Adrenal gland (tissue), 5 donors: Measurements from ENCODE around the gene POLD2.

Experiments used
- POLR2A ChIP-seq, 2 donors: fragments of 450-650 bp; IDR thresholded peaks; one replicate each; pipeline ENCODE4 v1.6.1; 2017; ENCODE audit warnings: antibody characterized with exemption in 2 of 2, mild to moderate bottlenecking in 2 of 2, moderate library complexity in 1 of 2
- TF ChIP-seq, protein P1 (sequence below), 6 experiments: fragments of 450-650 bp in 4 of 6; fragments of 200-600 bp in 2 of 6; sonication (generic) in 1 of 6; IDR thresholded peaks; 1 replicate in 5 of 6; 2 replicates in 1 of 6; pipeline versions ENCODE4 v1.5.1 to v1.8.0; 2016 to 2021; ENCODE audit warnings: antibody characterized with exemption in 6 of 6, mild to moderate bottlenecking in 2 of 6, moderate library complexity in 1 of 6
- donor health status: DM: no; HTN: no; CAD: no.

DNA sequence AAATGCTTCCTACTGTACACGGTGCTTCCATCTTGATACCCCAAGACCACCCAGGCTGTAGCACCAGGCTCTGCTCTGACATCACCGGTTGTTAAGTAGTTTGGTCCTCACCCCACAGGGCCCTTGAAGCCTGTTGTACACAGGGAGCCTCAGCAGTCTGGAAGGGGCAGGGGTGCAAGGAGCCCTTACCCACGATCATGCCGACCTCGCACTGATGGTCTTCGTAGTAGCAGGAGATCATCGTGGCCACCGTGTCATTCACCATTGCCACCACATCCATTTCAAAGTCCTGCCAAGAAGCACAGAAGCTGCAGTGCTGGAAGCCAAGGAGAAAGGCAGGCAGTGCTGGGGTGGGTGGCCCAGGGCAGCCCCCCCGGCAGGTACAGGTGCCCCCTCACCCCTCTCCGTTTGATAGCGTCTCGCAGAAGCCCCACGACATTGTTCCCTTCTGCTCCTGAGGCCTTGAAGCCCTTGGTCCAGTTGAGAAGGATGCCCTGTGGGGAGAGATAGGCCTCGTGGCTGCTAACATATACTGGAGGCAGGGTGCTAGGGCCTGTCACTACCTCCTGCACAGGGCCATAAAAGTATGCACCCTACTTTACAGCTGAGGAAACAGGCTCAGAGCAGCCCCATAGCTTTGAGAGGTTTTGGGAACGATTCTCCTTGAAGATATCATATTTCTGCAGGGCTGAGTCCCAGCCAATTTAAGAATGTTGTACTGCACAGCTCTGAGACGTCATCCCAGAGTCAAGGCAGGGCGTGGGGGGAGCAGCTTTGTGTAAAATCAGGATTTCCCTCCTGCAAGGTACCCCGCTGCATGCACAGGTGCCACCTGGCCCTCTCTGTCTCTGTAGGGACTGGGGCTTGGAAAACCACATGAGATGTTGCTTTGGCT is 26.5 kb upstream of the POLD2 start:
- TF ChIP-seq, protein P1, sequence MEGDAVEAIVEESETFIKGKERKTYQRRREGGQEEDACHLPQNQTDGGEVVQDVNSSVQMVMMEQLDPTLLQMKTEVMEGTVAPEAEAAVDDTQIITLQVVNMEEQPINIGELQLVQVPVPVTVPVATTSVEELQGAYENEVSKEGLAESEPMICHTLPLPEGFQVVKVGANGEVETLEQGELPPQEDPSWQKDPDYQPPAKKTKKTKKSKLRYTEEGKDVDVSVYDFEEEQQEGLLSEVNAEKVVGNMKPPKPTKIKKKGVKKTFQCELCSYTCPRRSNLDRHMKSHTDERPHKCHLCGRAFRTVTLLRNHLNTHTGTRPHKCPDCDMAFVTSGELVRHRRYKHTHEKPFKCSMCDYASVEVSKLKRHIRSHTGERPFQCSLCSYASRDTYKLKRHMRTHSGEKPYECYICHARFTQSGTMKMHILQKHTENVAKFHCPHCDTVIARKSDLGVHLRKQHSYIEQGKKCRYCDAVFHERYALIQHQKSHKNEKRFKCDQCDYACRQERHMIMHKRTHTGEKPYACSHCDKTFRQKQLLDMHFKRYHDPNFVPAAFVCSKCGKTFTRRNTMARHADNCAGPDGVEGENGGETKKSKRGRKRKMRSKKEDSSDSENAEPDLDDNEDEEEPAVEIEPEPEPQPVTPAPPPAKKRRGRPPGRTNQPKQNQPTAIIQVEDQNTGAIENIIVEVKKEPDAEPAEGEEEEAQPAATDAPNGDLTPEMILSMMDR (IDR thresholded peaks at IDR 0.05), result no peak
- no peak for TF ChIP-seq POLR2A (IDR thresholded peaks at IDR 0.05)
